Stimulated activated CD4-positive, alpha-beta T cell treated with anti-CD3 and anti-CD28 coated beads, Interleukin-1b, Interleukin-23, amount 100 ng/mL, for 1 hour (primary cell): ENCODE data around the gene FAM200B.

Experiments used
- DNase-seq, 2 donors: peaks; one replicate each; pipeline ENCODE4 v3.0.0-alpha.2; 2020; ENCODE audit warnings: low read depth in 2 of 2

FAM200B gene

DNA sequence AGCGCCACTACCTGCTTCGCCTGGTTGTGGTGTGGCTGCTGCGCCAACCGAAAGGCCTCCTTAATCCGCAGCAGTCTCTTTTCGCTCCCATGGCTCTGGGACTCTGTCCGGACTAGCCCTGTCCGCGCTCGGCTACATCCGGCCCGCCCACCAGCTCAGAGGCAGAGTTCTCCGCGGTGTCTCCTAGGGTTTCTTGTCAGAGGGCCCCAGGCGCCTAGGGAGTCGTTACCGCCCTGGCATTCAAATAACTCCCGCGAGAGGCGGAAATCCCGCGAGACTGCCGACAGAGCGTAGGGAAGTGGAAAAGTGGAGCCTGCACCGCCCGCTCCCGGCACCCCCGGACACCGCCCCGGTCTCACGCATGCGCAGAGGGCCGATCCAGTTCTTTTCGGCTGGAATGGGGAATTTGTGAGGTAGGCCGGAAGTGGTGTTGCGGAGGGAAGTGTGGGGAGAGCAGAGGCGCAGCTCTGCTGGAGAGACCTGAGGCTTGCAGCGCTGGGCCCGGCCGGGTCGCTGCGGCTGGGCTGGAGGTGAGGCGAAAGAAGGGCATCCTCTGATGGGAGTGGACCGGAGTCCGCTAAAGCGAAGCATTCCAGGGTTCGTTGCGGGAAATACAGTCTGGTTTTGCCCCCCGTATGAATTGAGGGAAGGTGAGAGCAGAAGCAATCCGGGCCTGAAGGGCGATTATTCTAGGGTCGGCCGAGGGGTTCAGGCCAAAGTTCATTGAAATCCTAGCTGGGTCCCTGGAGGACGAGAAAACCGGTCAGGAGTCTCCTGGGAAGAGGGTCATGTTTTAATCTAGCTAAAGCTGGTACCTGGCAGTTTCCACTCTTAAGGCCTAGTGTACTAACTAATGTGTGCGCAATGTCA lies at the start of gene FAM200B:
Gene FAM200B (plus strand): TSS at position 456 of the 870 bp plus-strand sequence. CDS start 5,151 bp downstream, outside the sequence.
- DNase-seq = peak; percentile 92 to 99

GRCh38 chr4:15636818-15637217 lies 44.8 kb upstream of the FAM200B start:
- DNase-seq = no peak

- DNase-seq = no peak
Measured at GRCh38 chr4:15638418-15638817, 43.2 kb upstream of the FAM200B start.

- no peak for DNase-seq
Measured at GRCh38 chr4:15648600-15648999, 33.0 kb upstream of the FAM200B start.

DNA sequence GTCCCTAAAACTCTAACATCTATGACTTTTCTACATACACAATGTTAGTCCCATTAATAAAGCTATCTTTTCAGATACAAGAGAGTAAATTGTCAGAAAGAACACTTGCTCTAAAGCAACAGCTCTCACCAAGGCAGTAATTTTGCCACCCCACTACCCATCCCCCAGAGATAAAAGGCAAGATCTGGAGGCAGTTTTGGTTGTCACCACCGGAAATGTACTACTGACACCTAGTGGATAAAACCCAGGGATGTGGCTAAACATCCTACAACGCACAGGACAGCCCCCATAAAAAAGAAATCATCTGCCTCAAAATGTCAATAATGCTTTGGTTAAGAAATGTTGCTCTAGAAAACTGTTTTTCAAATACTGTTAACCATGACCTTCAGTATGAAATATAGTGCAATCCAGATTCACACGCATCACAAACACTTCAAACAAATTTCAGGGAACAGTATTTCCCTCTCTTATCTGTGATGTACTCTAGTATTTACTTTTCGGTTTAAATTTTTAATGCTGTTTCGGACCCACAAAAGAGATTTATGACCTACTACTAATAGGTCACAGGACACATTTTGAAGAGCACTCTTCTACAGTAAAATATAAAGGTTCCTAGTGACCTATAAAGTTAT lies 31.6 kb upstream of the FAM200B start:
- DNase-seq = peak in 1 of 2 donors; percentile 20

- no peak for DNase-seq
Measured at GRCh38 chr4:15651676-15652075, 30.0 kb upstream of the FAM200B start.

DNA sequence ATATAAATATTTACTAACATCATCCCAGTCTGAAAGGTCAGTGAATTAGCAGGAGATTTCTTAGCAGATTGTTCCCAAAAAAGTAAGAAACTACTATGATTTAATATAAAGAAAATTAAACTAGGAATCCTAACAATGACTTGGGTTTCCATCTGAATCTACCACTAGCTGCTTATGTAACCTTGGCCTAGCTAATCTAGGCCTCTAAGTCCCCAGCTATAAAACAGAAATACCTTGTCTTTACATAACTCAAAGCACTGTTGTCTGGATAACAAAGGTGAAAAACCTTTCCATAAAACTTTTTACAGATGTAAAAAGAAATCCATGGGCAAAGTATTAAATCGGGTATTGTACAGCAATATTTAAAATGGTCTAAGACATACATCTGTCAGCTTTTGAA lies 29.4 kb upstream of the FAM200B start:
- no peak for DNase-seq

DNA sequence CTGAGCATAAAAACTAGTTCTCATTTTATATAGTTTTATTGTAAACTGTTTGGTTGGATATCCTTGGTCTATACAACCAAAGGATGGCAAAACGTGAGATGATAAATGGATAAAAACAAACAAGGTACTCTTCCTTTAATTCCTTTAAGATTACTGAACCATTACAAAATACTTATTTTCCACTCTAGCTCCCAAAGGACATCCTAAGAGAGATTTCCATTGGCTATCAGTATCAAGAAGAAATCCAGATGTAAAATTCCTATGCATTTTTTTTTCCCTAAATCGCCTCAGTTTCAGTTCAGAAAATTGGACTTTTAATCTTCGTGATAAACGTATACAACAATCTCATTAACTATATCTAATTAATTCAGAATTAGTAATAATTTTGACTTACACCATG lies 28.8 kb upstream of the FAM200B start:
- no peak for DNase-seq

DNA sequence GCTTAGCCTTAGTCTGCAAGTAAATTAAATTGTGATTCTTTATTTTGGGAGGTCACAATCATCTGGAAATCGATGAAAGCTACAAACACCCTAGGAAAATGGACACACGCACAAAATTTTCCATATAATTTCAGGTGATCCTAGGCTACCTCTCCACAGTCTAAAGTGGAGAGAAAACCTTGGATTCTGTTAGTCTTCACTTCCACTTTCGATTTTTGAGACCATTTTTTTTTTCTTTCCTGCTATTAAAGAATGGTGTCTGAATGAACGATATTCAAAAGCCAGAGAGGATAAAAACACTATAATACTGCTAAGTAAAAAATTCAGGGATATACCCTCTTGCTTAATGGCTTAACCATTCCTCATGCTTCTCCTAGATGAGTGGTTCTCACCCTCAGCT lies 28.2 kb upstream of the FAM200B start:
- DNase-seq = no peak

GRCh38 chr4:15653864-15654592 lies 27.6 kb upstream of the FAM200B start:
- no peak for DNase-seq

GRCh38 chr4:15654593-15655222 lies 26.9 kb upstream of the FAM200B start:
- DNase-seq = peak in 1 of 2 donors; percentile 15

DNA sequence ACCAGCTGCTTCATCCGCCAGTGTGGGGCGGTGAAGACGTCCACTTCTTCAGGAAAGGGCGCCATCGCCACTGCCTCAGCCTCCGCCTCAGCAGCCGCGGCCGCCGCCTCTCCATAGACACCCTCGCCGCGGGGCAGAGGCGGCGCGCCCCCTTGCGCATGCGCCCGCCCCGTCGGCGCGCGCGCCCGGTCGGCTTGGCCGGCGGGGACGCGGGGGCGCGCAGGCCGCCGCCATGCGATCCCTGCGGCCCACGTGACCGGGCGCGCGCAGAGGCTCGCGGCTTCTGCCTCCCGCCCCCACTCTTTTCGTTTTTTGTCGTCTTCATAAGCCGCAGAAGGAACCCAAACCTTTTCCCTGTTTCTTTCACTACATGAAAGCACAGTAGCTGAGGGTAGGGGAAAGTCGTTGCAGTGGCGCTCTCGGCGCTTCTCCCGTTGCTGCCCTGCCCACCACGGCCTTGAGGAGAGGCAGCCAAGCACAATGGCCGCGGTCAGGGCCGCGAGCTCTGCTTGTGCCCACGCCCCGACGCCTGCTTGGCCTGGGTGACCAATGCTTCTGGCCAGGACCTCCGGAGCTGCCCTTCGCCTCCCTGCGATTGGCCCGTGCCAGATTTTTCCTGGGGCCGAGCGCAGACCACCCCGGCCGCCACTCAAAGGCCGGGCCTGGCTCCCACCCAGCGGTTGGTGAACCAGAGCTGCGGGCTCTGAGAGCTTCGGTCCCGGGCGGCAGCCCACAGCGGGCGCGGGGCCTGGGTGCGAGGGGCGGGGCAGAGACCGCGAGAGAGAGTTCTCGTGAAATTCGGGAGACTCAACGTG lies 26.2 kb upstream of the FAM200B start, which contains the start of gene FBXL5:
Gene FBXL5 (minus strand): TSS at position 135 of the 815 bp plus-strand sequence. CDS start 70 bp downstream, at position 65.
- peak; percentile 56 to 57 for DNase-seq

- no peak for DNase-seq
Measured at GRCh38 chr4:15656038-15656470, 25.6 kb upstream of the FAM200B start.

DNA sequence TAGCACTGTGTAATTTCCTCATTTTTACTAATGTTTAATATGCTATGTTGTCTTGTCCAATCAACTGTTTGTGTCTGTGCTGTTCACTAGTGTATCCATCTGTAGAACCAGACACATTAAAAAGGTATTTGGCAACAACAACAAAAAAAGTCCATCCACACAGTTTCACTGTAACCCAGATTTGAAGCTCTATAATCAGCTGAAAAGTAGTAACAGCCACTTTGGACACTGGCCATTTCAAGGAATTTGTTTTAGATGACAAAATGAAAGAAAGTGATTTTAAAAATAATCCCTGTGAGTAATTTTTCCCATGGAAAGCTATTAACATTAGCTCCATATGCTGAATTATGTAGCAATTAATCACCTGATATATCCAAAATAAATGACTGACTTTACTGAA lies 24.3 kb upstream of the FAM200B start:
- no peak for DNase-seq

DNA sequence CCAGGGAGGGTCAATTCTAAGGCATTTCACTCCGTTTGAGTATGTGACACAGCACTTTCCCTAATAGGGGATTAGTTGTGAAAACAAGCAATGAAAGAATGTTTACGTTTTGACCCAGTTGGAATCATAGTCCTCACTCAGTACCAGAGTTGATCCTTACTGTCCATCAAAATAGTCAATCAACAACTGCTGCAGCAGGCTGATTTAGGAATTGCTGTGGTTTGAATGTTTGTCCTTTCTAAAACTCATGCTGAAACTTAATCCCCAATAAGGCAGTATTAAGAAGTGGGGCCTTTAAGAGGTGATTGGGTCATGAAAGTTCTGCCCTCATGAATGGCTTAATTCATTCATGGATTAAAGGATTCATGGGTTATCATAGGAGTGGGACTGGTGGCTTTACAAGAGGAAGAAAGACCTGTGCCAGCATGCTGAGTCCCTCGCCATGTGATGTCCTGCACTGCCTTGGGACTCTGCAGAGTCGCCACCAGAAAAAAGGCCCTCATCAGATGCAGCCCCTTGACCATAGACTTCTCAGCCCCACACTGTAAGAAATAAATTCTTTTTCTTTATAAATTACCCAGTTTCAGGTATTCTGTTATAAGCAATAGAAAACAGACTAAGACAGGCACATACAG lies 23.4 kb upstream of the FAM200B start:
- no peak for DNase-seq

- DNase-seq = no peak
Measured at GRCh38 chr4:15658781-15659180, 22.8 kb upstream of the FAM200B start.

GRCh38 chr4:15659768-15660570 lies 21.7 kb upstream of the FAM200B start:
- DNase-seq = no peak

DNA sequence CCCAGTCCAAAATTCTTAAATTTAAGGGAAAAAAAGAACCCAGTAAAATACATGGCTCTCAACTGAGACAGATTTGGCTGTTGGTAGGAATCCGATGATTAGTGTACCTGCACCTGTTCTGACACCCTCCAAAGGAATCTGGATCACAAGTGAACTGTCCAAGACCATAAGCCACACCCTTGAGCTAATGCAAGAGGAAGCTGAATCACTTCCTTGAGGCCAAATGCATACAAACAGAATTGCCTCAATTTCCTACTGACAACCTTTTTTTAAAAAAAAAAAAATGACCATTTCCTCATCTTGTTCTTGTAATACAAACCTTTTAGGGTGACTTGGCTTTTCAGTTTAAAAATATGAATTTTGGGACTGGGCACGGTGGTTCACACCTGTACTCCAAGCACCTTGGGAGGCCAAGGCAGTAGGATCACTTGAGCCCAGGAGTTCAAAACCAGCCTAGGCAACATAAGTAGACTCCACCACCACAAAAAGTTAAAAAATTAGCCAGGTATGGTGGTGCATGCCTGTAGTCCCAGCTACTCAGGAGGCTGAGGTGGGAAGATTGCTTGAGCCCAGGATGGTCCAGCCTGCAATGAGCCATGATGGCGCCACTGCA lies 15.8 kb upstream of the FAM200B start:
- no peak for DNase-seq

DNA sequence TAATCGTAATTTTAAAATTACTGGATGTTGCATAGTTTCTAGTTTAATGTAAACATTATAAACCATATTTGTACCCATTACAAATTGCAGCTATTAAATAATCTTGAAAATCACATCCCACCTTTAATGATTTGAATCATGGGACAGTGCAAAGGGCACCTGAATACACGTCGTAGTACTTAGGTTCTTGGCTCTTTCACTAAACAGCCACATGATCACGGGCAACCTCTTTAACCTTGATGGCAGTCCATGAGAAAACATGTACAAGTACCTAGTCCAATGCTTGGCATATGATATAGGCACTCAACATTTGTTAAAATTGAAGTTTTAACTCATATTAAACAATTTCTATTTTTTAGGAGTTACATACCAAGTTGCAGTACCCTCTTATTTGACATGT lies 14.6 kb upstream of the FAM200B start:
- DNase-seq = no peak
